NCI-H82 treated with DMSO at 0.1 percent for 48 hours (cell line): ENCODE results near the gene U2AF1L4.

Source experiments
- DNase-seq: peaks from one replicate; lab custom pipeline; 2025; ENCODE audit not compliant: unreplicated experiment; lab: John Stamatoyannopoulos, UW

The U2AF1L4 gene

GRCh38 chr19:35757749-35758608, 12.8 kb upstream of the U2AF1L4 start, which contains the start of gene PROSER3:
Gene PROSER3 (plus strand): TSS chr19:35758176. CDS start chr19:35758216, 40 bp downstream.
- DNase-seq, result peak; percentile 99

GRCh38 chr19:35757231-35757748, 12.1 kb upstream of the U2AF1L4 start:
- DNase-seq, result no peak

GRCh38 chr19:35756377-35757230, 11.4 kb upstream of the U2AF1L4 start, which contains the start of gene HSPB6:
Gene HSPB6 (minus strand): TSS chr19:35757029. CDS start chr19:35757008, 21 bp downstream.
- DNase-seq, result no peak

GRCh38 chr19:35755550-35756376, 10.5 kb upstream of the U2AF1L4 start:
- no peak for DNase-seq

GRCh38 chr19:35755131-35755549, 9.9 kb upstream of the U2AF1L4 start:
- DNase-seq, result peak; percentile 65

- no peak for DNase-seq
These were observed 9.3 kb upstream of the U2AF1L4 start for GRCh38 chr19:35754370-35755130.

- DNase-seq, result no peak
These were observed 8.6 kb upstream of the U2AF1L4 start for GRCh38 chr19:35753634-35754369.

- DNase-seq, result no peak
These were observed 7.6 kb upstream of the U2AF1L4 start for GRCh38 chr19:35752746-35753350.

GRCh38 chr19:35751839-35752745, 6.9 kb upstream of the U2AF1L4 start:
- no peak for DNase-seq

- DNase-seq, result no peak
These were observed 4.9 kb upstream of the U2AF1L4 start for GRCh38 chr19:35750167-35750566.

- DNase-seq, result peak; percentile 96
These were observed 3.1 kb upstream of the U2AF1L4 start, which contains the start of gene LIN37 for GRCh38 chr19:35748106-35749020. Gene LIN37 (plus strand): TSS chr19:35748576. CDS start chr19:35748725, 149 bp downstream.

GRCh38 chr19:35746531-35746930, 1.3 kb upstream of the U2AF1L4 start:
- no peak for DNase-seq

- DNase-seq, result no peak
These were observed 857 bp upstream of the U2AF1L4 start for GRCh38 chr19:35746087-35746462.

- peak; percentile 91 for DNase-seq
These were observed 539 bp downstream of the U2AF1L4 start for GRCh38 chr19:35744430-35745327.

- no peak for DNase-seq
These were observed 1.4 kb downstream of the U2AF1L4 start for GRCh38 chr19:35743640-35744429.
